H9 (cell line): ENCODE results near the gene RADIL. TPM values are rescaled to one million over a fixed set of nuclear protein-coding genes. Genes with fewer than 3 reads are reported as not detected.

Source experiments
- DNase-seq: peaks from one replicate; pipeline ENCODE4 v3.0.0-alpha.2; 2017
- H2AFZ ChIP-seq: one replicate; pipeline ENCODE4 v1.6.1; 2013; ENCODE audit warnings: mild to moderate bottlenecking, low read length, control low read depth, moderate library complexity
- H2AK5ac ChIP-seq: 2 replicates; pipeline ENCODE4 v1.6.1; 2013; ENCODE audit warnings: low read length, control low read depth, mixed read lengths; ENCODE audit not compliant: insufficient read length
- H2BK120ac ChIP-seq: one replicate; pipeline ENCODE4 v1.6.1; 2013; ENCODE audit warnings: low read depth, mild to moderate bottlenecking, low read length, control low read depth, inconsistent platforms; ENCODE audit not compliant: poor library complexity, severe bottlenecking
- H2BK12ac ChIP-seq: 2 replicates; pipeline ENCODE4 v1.6.1; 2013; ENCODE audit warnings: low read length, control low read depth, mixed read lengths, low read depth; ENCODE audit not compliant: insufficient read length
- H2BK15ac ChIP-seq: 2 replicates; pipeline ENCODE4 v1.6.1; 2013; ENCODE audit warnings: low read depth, low read length, control low read depth
- H2BK20ac ChIP-seq: one replicate; pipeline ENCODE4 v1.6.1; 2013; ENCODE audit warnings: low read depth, mild to moderate bottlenecking, low read length, control low read depth, inconsistent platforms; ENCODE audit not compliant: poor library complexity, severe bottlenecking
- H2BK5ac ChIP-seq: 2 replicates; pipeline ENCODE4 v1.6.1; 2013; ENCODE audit warnings: low read length, control low read depth, mixed read lengths; ENCODE audit not compliant: insufficient read length
- H3K14ac ChIP-seq: 2 replicates; pipeline ENCODE4 v1.6.1; 2013; ENCODE audit warnings: low read length, control low read depth; ENCODE audit not compliant: insufficient read depth
- H3K18ac ChIP-seq: 2 replicates; pipeline ENCODE4 v1.6.1; 2013; ENCODE audit warnings: low read depth, mild to moderate bottlenecking, mixed read lengths, low read length, control low read depth; ENCODE audit not compliant: insufficient read length
- H3K23ac ChIP-seq: 2 replicates; pipeline ENCODE4 v1.6.1; 2013; ENCODE audit warnings: low read length, control low read depth, mixed read lengths, low read depth; ENCODE audit not compliant: insufficient read length
- H3K23me2 ChIP-seq: 2 replicates; pipeline ENCODE4 v1.6.1; 2013; ENCODE audit warnings: low read depth, mild to moderate bottlenecking, mixed read lengths, low read length, control low read depth; ENCODE audit not compliant: insufficient read length, poor library complexity, severe bottlenecking
- H3K27ac ChIP-seq: 2 replicates; pipeline ENCODE4 v1.5.1; 2013; ENCODE audit warnings: low read length, control low read depth, mixed read lengths, low read depth; ENCODE audit not compliant: insufficient read length
- H3K27me3 ChIP-seq: 2 replicates; pipeline ENCODE4 v1.6.1; 2013; ENCODE audit warnings: low read length, control low read depth, inconsistent platforms; ENCODE audit not compliant: insufficient read depth
- H3K4ac ChIP-seq: 2 replicates; pipeline ENCODE4 v1.6.1; 2013; ENCODE audit warnings: low read depth, mild to moderate bottlenecking, control low read depth, inconsistent platforms, low read length, moderate library complexity
- H3K4me1 ChIP-seq: 2 replicates; pipeline ENCODE4 v1.6.1; 2013; ENCODE audit warnings: low read length, control low read depth, inconsistent platforms; ENCODE audit not compliant: insufficient read depth
- H3K4me2 ChIP-seq: 2 replicates; pipeline ENCODE4 v1.6.1; 2013; ENCODE audit warnings: low read length, control low read depth, mixed read lengths; ENCODE audit not compliant: insufficient read length, insufficient read depth
- H3K56ac ChIP-seq: 2 replicates; pipeline ENCODE4 v1.6.1; 2013; ENCODE audit warnings: low read depth, mild to moderate bottlenecking, mixed read lengths, low read length, control low read depth; ENCODE audit not compliant: insufficient read length
- H3K79me1 ChIP-seq: 2 replicates; pipeline ENCODE4 v1.6.1; 2013; ENCODE audit warnings: low read depth, mild to moderate bottlenecking, moderate library complexity, low read length, control low read depth, inconsistent platforms; ENCODE audit not compliant: insufficient read depth, poor library complexity, severe bottlenecking
- H3K79me2 ChIP-seq: 2 replicates; pipeline ENCODE4 v1.6.1; 2013; ENCODE audit warnings: low read length, control low read depth, inconsistent platforms; ENCODE audit not compliant: insufficient read depth
- H3K9ac ChIP-seq: 2 replicates; pipeline ENCODE4 v1.6.1; 2013; ENCODE audit warnings: low read length, control low read depth, mixed read lengths; ENCODE audit not compliant: insufficient read length; ENCODE audit errors: extremely low read depth
- H3K9me3 ChIP-seq: one replicate; pipeline ENCODE4 v1.6.1; 2013; ENCODE audit warnings: low read depth, low read length, inconsistent platforms; ENCODE audit not compliant: control insufficient read depth
- H3T11ph ChIP-seq: one replicate; pipeline ENCODE4 v1.6.1; 2013; ENCODE audit warnings: mild to moderate bottlenecking, low read length, control low read depth, inconsistent platforms
- H4K20me1 ChIP-seq: one replicate; pipeline ENCODE4 v1.6.1; 2013; ENCODE audit not compliant: control insufficient read depth, insufficient read length, insufficient read depth
- H4K5ac ChIP-seq: 2 replicates; pipeline ENCODE4 v1.6.1; 2013; ENCODE audit warnings: low read depth, mild to moderate bottlenecking, mixed read lengths, low read length, control low read depth; ENCODE audit not compliant: insufficient read length
- H4K8ac ChIP-seq: replicated peaks from 2 replicates; pipeline ENCODE4 v1.6.1; 2013; ENCODE audit warnings: low read length, control low read depth, mixed read lengths, low read depth; ENCODE audit not compliant: insufficient read length
- H4K91ac ChIP-seq: 2 replicates; pipeline ENCODE4 v1.6.1; 2013; ENCODE audit warnings: low read depth, mild to moderate bottlenecking, moderate library complexity, mixed read lengths, low read length, control low read depth; ENCODE audit not compliant: insufficient read length
- H3K27ac Mint-ChIP-seq, 3 experiments: 2 replicates in 2 of 3; 3 replicates in 1 of 3; pipeline ENCODE4 v1.8.0; 2020 to 2021; ENCODE audit warnings: mixed read lengths in 3 of 3, mild to moderate bottlenecking in 1 of 3, moderate library complexity in 1 of 3
- H3K27me3 Mint-ChIP-seq: 2 replicates; pipeline ENCODE4 v1.8.0; 2021; ENCODE audit warnings: low read depth, mild to moderate bottlenecking, moderate library complexity, mixed read lengths
- H3K36me3 Mint-ChIP-seq, 3 experiments: 2 replicates in 2 of 3; 3 replicates in 1 of 3; pipeline ENCODE4 v1.8.0; 2020 to 2021; ENCODE audit warnings: low read depth in 3 of 3, mixed read lengths in 3 of 3; ENCODE audit not compliant: insufficient read depth in 1 of 3
- H3K4me1 Mint-ChIP-seq, 2 experiments: 2 replicates each; pipeline ENCODE4 v1.8.0; 2020; ENCODE audit warnings: mixed read lengths in 2 of 2
- H3K4me3 Mint-ChIP-seq, 2 experiments: 2 replicates in 1 of 2; 3 replicates in 1 of 2; pipeline ENCODE4 v1.8.0; 2020 to 2021; ENCODE audit warnings: mild to moderate bottlenecking in 2 of 2, mixed read lengths in 2 of 2, moderate library complexity in 1 of 2
- H3K9me3 Mint-ChIP-seq, 2 experiments: 2 replicates in 1 of 2; 3 replicates in 1 of 2; pipeline ENCODE4 v1.8.0; 2020; ENCODE audit warnings: mild to moderate bottlenecking in 2 of 2, mixed read lengths in 2 of 2, moderate library complexity in 1 of 2
- WGBS: extraction: QIAGEN DNeasy Blood & Tissue Kit; methylation state at CpG from one replicate; pipeline ENCODE4 v1.1.7; 2013; ENCODE audit warnings: missing lambda C conversion rate, low lambda C conversion rate, mixed read lengths; ENCODE audit not compliant: insufficient read length; ENCODE audit errors: extremely low coverage; 5-methylcytosine and 5-hydroxymethylcytosine counted together
- total RNA-seq: library from RNA; stranded (reverse); gene quantifications from 2 replicates; pipeline ENCODE4 v1.2.1, GENCODE V29; 2021
- TF ChIP-seq, protein P1 (sequence below): fragments of 200-600 bp; sonication (generic); conservative IDR thresholded peaks from 3 replicates; pipeline ENCODE4 v1.8.0; 2021; ENCODE audit warnings: antibody characterized with exemption, mild to moderate bottlenecking

RADIL gene
- total RNA-seq, 1 experiment from 2014 or later, result 4.7 TPM

DNA sequence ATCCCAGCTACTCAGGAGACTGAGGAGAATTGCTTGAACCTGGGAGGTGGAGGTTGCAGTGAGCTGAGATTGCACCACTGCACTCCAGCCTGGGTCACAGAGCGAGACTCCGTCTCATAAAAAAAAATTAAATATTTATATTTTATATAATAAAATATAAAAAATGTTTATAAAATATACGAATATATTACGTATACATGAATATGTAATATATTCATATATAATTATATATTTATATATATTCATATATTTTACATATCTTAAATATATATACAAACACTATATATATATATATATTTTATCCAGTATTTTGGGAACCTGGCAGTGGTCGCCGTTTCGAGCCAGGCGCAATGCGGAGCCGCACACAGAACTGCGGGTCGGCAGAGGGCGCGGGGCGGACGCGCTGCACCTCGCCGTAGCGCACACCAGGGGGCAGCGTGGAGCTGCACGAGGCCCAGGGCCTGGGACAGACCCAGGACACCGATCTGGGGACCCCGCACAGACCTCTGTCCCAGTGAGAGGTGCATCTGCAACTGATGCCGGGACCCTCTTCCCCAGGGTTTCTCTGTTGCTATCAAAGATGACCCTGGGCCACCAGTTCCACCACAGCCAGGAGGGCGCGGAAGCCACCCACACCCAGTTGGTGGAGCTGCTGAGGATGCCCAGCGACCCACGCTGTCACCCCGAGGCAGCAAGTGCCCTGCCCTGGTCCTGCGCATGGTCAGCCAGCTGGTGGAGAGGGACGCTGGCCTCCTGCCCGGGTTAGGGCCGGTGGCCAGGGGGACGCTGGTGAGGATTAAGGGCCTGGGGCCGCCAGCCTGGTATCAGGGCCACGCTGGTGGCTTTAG lies 85.4 kb downstream of the RADIL start:
- H2BK120ac ChIP-seq, result no peak overlapping the region
- H3K18ac ChIP-seq, result no peak overlapping the region
- no CpG with 5 or more reads among the region's 37 CpGs for WGBS
- H3K4me1 Mint-ChIP-seq, result peaks cover 6 to 7% of the 10 kb centered on the region in 2 experiments; a peak in 3 of 4 replicates
- H2AFZ ChIP-seq, result no peak overlapping the region
- TF ChIP-seq, protein P1, sequence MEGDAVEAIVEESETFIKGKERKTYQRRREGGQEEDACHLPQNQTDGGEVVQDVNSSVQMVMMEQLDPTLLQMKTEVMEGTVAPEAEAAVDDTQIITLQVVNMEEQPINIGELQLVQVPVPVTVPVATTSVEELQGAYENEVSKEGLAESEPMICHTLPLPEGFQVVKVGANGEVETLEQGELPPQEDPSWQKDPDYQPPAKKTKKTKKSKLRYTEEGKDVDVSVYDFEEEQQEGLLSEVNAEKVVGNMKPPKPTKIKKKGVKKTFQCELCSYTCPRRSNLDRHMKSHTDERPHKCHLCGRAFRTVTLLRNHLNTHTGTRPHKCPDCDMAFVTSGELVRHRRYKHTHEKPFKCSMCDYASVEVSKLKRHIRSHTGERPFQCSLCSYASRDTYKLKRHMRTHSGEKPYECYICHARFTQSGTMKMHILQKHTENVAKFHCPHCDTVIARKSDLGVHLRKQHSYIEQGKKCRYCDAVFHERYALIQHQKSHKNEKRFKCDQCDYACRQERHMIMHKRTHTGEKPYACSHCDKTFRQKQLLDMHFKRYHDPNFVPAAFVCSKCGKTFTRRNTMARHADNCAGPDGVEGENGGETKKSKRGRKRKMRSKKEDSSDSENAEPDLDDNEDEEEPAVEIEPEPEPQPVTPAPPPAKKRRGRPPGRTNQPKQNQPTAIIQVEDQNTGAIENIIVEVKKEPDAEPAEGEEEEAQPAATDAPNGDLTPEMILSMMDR, result peak; percentile 98
- no peak overlapping the region for H3K9ac ChIP-seq
- H3T11ph ChIP-seq, result no peak overlapping the region
- H3K36me3 Mint-ChIP-seq, result peaks cover 7 to 9% (median 7%) of the 10 kb centered on the region in 3 experiments; a peak in 5 of 7 replicates
- H3K23me2 ChIP-seq, result no peaks in the 10 kb centered on the region
- no peak overlapping the region for H2BK15ac ChIP-seq
- peak; percentile 81 for DNase-seq
- no peak overlapping the region for H3K4me2 ChIP-seq
- H4K8ac ChIP-seq, result no peak overlapping the region
- no peaks in the 10 kb centered on the region for H3K27me3 ChIP-seq
- no peak overlapping the region for H2BK5ac ChIP-seq
- no peaks in the 10 kb centered on the region; the same call in 1 of the 2 replicates for H3K27me3 Mint-ChIP-seq
- no peak overlapping the region for H3K14ac ChIP-seq
- H3K4ac ChIP-seq, result no peak overlapping the region
- H3K9me3 Mint-ChIP-seq, result peaks cover 0 to 3% of the 10 kb centered on the region in 2 experiments; a peak in 2 of 5 replicates
- no peak overlapping the region for H3K4me3 Mint-ChIP-seq
- no peak overlapping the region for H3K27ac Mint-ChIP-seq
- H3K56ac ChIP-seq, result no peak overlapping the region
- no peak overlapping the region for H2AK5ac ChIP-seq
- no peak overlapping the region for H3K23ac ChIP-seq
- no peaks in the 10 kb centered on the region for H4K20me1 ChIP-seq
- no peak overlapping the region for H3K27ac ChIP-seq
- H4K5ac ChIP-seq, result no peak overlapping the region
- H3K79me1 ChIP-seq, result no peaks in the 10 kb centered on the region
- no peak overlapping the region for H2BK12ac ChIP-seq
- H3K4me1 ChIP-seq, result no peaks in the 10 kb centered on the region
- H2BK20ac ChIP-seq, result no peak overlapping the region
- H3K9me3 ChIP-seq, result no peaks in the 10 kb centered on the region
- H4K91ac ChIP-seq, result no peak overlapping the region
- H3K79me2 ChIP-seq, result no peaks in the 10 kb centered on the region
